ENCODE results near the gene DNAJB8.

Gene DNAJB8

GRCh38 chr3:128495435-128495970 lies 28.8 kb upstream of the DNAJB8 start:
- no peak for DNase-seq (ENCODE audit: low read depth in 2 of 2)
- H3K4me3 ChIP-seq (replicated peaks in 1 of 2; ENCODE audit: low read depth in 2 of 2, low read length in 2 of 2) = no peak overlapping the region
- TF ChIP-seq, protein P1, sequence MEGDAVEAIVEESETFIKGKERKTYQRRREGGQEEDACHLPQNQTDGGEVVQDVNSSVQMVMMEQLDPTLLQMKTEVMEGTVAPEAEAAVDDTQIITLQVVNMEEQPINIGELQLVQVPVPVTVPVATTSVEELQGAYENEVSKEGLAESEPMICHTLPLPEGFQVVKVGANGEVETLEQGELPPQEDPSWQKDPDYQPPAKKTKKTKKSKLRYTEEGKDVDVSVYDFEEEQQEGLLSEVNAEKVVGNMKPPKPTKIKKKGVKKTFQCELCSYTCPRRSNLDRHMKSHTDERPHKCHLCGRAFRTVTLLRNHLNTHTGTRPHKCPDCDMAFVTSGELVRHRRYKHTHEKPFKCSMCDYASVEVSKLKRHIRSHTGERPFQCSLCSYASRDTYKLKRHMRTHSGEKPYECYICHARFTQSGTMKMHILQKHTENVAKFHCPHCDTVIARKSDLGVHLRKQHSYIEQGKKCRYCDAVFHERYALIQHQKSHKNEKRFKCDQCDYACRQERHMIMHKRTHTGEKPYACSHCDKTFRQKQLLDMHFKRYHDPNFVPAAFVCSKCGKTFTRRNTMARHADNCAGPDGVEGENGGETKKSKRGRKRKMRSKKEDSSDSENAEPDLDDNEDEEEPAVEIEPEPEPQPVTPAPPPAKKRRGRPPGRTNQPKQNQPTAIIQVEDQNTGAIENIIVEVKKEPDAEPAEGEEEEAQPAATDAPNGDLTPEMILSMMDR (IDR thresholded peaks at IDR 0.05; ENCODE audit: low read depth, low read length) = no peak

DNA sequence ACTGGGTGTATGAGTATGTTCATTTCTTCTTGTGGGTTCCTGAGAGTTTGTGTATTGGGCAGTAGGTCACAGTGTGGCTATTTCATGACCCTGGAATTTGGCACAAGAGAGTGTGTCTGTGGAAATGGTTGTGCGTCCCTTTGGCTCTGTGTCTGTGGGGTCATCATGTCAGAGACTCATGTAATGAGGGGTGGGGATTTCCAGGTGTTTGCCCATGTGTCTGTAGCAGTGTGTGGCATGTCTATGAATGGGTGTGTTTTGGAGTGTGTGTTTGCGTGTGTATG lies 27.6 kb upstream of the DNAJB8 start:
- no peak for DNase-seq (ENCODE audit: low read depth in 2 of 2)
- no peak overlapping the region for H3K4me3 ChIP-seq (replicated peaks in 1 of 2; ENCODE audit: low read depth in 2 of 2, low read length in 2 of 2)
- TF ChIP-seq, protein P1 (IDR thresholded peaks at IDR 0.05; ENCODE audit: low read depth, low read length) = no peak

- DNase-seq (ENCODE audit: low read depth in 2 of 2) = no peak
- no peak overlapping the region for H3K4me3 ChIP-seq (replicated peaks in 1 of 2; ENCODE audit: low read depth in 2 of 2, low read length in 2 of 2)
- TF ChIP-seq, protein P1 (IDR thresholded peaks at IDR 0.05; ENCODE audit: low read depth, low read length) = no peak
Observed at GRCh38 chr3:128493570-128494366, 27.1 kb upstream of the DNAJB8 start.

GRCh38 chr3:128492671-128493569 lies 26.2 kb upstream of the DNAJB8 start, which contains the start of gene GATA2:
Gene GATA2 (minus strand): TSS chr3:128493201. CDS start chr3:128487031, 6,170 bp downstream.
- no peak for DNase-seq (ENCODE audit: low read depth in 2 of 2)
- TF ChIP-seq, protein P1 (IDR thresholded peaks at IDR 0.05; ENCODE audit: low read depth, low read length) = no peak
- peak within 1 kb of the TSS in 1 of 2 donors; percentile 28 for H3K4me3 ChIP-seq (replicated peaks in 1 of 2; ENCODE audit: low read depth in 2 of 2, low read length in 2 of 2)

DNA sequence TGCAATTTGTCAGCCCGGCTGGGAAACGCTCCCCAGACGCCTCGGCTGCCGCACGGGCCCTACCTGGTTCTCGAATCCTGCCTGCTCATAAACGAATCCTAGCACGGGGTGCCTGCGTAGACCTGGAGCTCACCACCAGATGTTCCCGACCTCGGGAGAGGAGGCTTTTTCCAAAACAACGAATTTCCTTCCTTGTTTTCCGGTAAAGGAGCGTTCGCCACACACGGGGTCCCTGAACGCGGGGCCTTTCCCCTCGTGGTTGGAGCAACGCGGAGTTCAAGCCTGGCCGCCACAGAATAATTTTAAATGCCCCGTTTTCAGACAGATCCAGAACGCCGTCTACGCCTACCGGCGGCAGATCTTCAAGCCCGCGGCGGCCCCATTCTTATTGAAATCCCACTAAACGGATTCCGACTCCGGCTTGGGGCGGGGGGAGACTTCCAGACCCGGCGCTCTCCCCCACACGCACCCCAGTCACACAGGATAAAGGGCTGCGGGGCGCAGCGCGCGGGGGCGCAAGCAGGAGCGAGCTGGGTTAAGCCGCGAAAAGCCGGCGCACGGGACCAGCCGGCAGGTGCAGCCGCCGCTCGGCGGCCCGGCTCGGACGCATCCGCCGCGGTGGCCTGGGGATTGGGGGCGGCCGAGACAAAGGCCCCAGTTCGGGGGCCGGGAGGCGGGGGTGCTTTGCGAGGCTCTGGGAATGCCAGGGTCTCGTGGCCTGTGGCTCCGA lies 25.4 kb upstream of the DNAJB8 start:
- peak in 1 of 2 donors; percentile 18 for DNase-seq (ENCODE audit: low read depth in 2 of 2)
- H3K4me3 ChIP-seq (replicated peaks in 1 of 2; ENCODE audit: low read depth in 2 of 2, low read length in 2 of 2) = peak overlapping the region in 1 of 2 donors; percentile 28
- TF ChIP-seq, protein P1 (IDR thresholded peaks at IDR 0.05; ENCODE audit: low read depth, low read length) = no peak

DNA sequence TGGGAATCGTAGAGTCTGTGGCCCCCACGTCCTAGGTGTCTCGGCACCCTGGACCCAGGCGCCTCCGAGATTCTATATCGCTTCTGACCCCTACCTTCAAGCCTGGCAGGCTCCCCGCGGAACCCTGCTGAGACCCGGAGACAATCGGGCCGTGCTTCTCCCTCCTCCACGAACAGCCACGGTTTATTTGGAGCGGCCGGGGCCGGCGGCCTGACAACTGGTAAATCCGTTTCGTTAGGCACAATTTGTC lies 24.9 kb upstream of the DNAJB8 start:
- peak overlapping the region in 1 of 2 donors; percentile 12 for H3K4me3 ChIP-seq (replicated peaks in 1 of 2; ENCODE audit: low read depth in 2 of 2, low read length in 2 of 2)
- no peak for DNase-seq (ENCODE audit: low read depth in 2 of 2)
- TF ChIP-seq, protein P1 (IDR thresholded peaks at IDR 0.05; ENCODE audit: low read depth, low read length) = no peak
